ENCODE measurements around the gene NID1. TPM values are rescaled to one million over a fixed set of nuclear protein-coding genes. Genes with fewer than 3 reads are reported as not detected.

The NID1 gene
- total RNA-seq, 1 experiment from 2014 or later, result 0.32 TPM

DNA sequence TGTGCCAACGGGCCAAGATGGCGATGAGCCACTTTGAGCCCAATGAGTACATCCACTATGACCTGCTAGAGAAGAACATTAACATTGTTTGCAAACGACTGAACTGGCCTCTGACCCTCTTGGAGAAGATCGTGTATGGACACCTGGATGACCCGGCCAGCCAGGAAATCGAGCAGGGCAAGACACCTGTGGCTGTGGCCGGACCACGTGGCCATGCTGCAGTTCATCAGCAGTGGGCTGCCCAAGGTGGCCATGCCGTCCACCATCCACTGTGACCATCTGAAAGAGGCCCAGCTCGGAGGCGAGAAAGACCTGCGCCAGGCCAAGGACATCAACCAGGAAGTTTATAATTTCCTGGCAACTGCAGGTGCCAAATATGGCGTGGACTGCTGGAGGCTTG lies 45.2 kb upstream of the NID1 start:
- no peak for TF ChIP-seq TCF7L2 (IDR thresholded peaks at IDR 0.05; ENCODE audit: borderline replicate concordance, extremely low read depth, insufficient read depth, insufficient read length)
- no peak for TF ChIP-seq ZBTB33 (IDR thresholded peaks at IDR 0.05; ENCODE audit: extremely low read depth, insufficient replicate concordance, low read length)
- TF ChIP-seq, protein P1, sequence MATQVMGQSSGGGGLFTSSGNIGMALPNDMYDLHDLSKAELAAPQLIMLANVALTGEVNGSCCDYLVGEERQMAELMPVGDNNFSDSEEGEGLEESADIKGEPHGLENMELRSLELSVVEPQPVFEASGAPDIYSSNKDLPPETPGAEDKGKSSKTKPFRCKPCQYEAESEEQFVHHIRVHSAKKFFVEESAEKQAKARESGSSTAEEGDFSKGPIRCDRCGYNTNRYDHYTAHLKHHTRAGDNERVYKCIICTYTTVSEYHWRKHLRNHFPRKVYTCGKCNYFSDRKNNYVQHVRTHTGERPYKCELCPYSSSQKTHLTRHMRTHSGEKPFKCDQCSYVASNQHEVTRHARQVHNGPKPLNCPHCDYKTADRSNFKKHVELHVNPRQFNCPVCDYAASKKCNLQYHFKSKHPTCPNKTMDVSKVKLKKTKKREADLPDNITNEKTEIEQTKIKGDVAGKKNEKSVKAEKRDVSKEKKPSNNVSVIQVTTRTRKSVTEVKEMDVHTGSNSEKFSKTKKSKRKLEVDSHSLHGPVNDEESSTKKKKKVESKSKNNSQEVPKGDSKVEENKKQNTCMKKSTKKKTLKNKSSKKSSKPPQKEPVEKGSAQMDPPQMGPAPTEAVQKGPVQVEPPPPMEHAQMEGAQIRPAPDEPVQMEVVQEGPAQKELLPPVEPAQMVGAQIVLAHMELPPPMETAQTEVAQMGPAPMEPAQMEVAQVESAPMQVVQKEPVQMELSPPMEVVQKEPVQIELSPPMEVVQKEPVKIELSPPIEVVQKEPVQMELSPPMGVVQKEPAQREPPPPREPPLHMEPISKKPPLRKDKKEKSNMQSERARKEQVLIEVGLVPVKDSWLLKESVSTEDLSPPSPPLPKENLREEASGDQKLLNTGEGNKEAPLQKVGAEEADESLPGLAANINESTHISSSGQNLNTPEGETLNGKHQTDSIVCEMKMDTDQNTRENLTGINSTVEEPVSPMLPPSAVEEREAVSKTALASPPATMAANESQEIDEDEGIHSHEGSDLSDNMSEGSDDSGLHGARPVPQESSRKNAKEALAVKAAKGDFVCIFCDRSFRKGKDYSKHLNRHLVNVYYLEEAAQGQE (IDR thresholded peaks at IDR 0.05; ENCODE audit: low read depth), result no peak
- no peak for TF ChIP-seq JUND (IDR thresholded peaks at IDR 0.05)
- no peak for TF ChIP-seq ZFX (IDR thresholded peaks at IDR 0.05)
- TF ChIP-seq ATF3 (IDR thresholded peaks at IDR 0.05), result no peak
- TF ChIP-seq POLR2A (IDR thresholded peaks at IDR 0.05; ENCODE audit: borderline replicate concordance, extremely low read depth, insufficient read depth, insufficient read length), result no peak
- no peak for TF ChIP-seq CTCF (IDR thresholded peaks at IDR 0.05 in 2 of 3, conservative IDR thresholded peaks at IDR 0.05 in 1 of 3; ENCODE audit: borderline replicate concordance in 1 of 3, insufficient read depth in 1 of 3, low read depth in 2 of 3, low read length in 2 of 3)
- no peak for TF ChIP-seq CBX3 (IDR thresholded peaks at IDR 0.05; ENCODE audit: low read depth)
- Histone ChIP-seq H4K20me1 (ENCODE audit: insufficient read depth) (no peaks in the 10 kb centered on the region), H2AFZ (ENCODE audit: low read depth, low read length, poor library complexity, severe bottlenecking) (no peak overlapping the region), H3K79me2 (ENCODE audit: insufficient read depth, low read length) (no peaks in the 10 kb centered on the region), H3K9me2 (ENCODE audit: insufficient read depth) (no peaks in the 10 kb centered on the region), H3K4me3 (replicated peaks in 1 of 2; ENCODE audit: low read depth in 1 of 2, low read length in 2 of 2) (no peak overlapping the region), H3K36me3 (ENCODE audit: control insufficient read depth in 1 of 2, insufficient read depth in 2 of 2, low read length in 2 of 2) (no peaks in the 10 kb centered on the region), H3K9ac (ENCODE audit: low read length) (no peak overlapping the region), H3K9me3 (ENCODE audit: control insufficient read depth in 1 of 2, insufficient read depth in 1 of 2, low read depth in 1 of 2, low read length in 2 of 2) (no peaks in the 10 kb centered on the region), H3K27ac (ENCODE audit: low read depth, low read length) (no peak overlapping the region), H3K27me3 (ENCODE audit: insufficient read depth, low read length) (no peaks in the 10 kb centered on the region), H3K4me2 (ENCODE audit: low read length) (no peak overlapping the region), H3K4me1 (ENCODE audit: control insufficient read depth in 1 of 2, insufficient read depth in 2 of 2, low read length in 2 of 2) (peaks cover 3 to 23% of the 10 kb centered on the region in 2 experiments; a peak in 3 of 4 replicates)
- ChIA-PET CTCF (no interaction called here), POLR2A (no interaction called here), RAD21 (ENCODE audit: low non-redundant PET in 1 of 2, low total read pairs in 2 of 2, uncharacterized antibody in 2 of 2, unreplicated experiment in 2 of 2) (no interaction called here)
- no peak for ATAC-seq
- BruUV-seq (replicated peaks), result no TSS peak
- intact Hi-C loops (cut with micrococcal nuclease), result no loop called here
- DNase-seq (ENCODE audit: low read depth, low spot score), result no peak

Measured in HCT116 (cell line).